AG04450 (cell line): ENCODE results near the gene DHX40. TPM values are rescaled to one million over a fixed set of nuclear protein-coding genes. Genes with fewer than 3 reads are reported as not detected.
"Not testable (repeated sequence)": the region's sequence is repeated elsewhere in the genome, so short reads cannot be mapped to it uniquely, and the experiment has no call there.

Experiments
- CTCF ChIA-PET: fragments of 300-600, 350-600 bp; formaldehyde crosslinking; extraction: SDS; loops from one replicate; lab custom pipeline; 2022; ENCODE audit warnings: antibody characterized with exemption, inconsistent platforms; lab: Charles Lee
- POLR2A ChIA-PET: fragments of 350-600 bp; formaldehyde crosslinking; extraction: SDS; loops from one replicate; lab custom pipeline; 2021; ENCODE audit warnings: antibody characterized with exemption, inconsistent platforms; lab: Yijun Ruan, JAX
- DNase-seq: peaks from one replicate; pipeline ENCODE4 v3.0.0-alpha.2; 2011; ENCODE audit warnings: low read depth, low spot score
- H3K27ac ChIP-seq: one replicate; pipeline ENCODE4 v1.5.1; 2012; ENCODE audit warnings: low read depth, low read length, control low read depth
- H3K27me3 ChIP-seq: one replicate; pipeline ENCODE4 v1.6.0; 2012; ENCODE audit warnings: low read length; ENCODE audit not compliant: control insufficient read depth, insufficient read depth
- H3K4me3 ChIP-seq: 2 replicates; pipeline ENCODE4 v1.5.1; 2011; ENCODE audit warnings: mild to moderate bottlenecking, low read depth, low read length, control low read depth
- H3K9me3 ChIP-seq: 2 replicates; pipeline ENCODE4 v1.5.1; 2012; ENCODE audit warnings: low read length; ENCODE audit not compliant: control insufficient read depth, insufficient read depth
- polyA plus RNA-seq: library from polyadenylated mRNA; depleted of rRNA; stranded (reverse); fragments of >200 nt; gene quantifications from 2 replicates; pipeline ENCODE4 v1.2.3, GENCODE V29; 2011
- TF ChIP-seq, protein P1 (sequence below): IDR thresholded peaks from 2 replicates; pipeline ENCODE4 v1.5.1; 2011; ENCODE audit warnings: low read depth, low read length, control low read depth, inconsistent platforms

DHX40 gene
- polyA plus RNA-seq, 1 experiment: 49.4 TPM

DNA sequence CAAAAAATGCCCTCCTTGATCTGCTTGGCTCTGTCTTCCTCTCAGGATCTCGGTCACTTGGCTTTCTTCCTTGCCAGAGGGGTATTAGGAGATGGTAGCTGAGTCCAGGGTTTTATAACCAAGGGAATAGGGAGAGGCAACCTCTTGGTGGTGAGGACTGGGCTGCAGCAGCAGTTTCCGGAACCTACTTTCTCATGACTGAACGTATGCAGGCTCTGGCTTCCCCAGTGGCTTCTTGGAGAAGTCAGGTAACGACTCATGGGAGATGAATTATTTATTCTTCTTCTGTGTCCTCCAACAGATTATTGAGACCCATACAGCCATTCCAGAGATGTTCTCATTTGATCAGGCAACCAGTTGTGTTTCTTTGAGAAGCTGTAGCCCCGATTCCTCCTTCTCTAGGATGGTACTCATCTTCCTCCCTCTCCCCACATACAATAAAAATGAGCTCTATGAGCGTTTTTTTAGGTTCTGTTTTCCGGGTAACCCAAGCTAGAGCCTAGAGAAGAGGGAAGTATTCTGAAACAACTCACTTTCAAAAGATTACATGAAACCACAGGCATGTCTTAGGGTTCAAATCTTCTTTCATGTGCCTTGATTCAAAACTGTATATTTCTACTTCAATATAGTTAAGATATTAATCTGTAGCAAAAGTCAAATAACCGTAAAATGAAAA, 22.3 kb upstream of the DHX40 start:
- H3K4me3 ChIP-seq: no peak overlapping the region
- ChIA-PET POLR2A (no interaction called here), CTCF (no interaction called here)
- H3K27me3 ChIP-seq: no peaks in the 10 kb centered on the region
- TF ChIP-seq, protein P1, sequence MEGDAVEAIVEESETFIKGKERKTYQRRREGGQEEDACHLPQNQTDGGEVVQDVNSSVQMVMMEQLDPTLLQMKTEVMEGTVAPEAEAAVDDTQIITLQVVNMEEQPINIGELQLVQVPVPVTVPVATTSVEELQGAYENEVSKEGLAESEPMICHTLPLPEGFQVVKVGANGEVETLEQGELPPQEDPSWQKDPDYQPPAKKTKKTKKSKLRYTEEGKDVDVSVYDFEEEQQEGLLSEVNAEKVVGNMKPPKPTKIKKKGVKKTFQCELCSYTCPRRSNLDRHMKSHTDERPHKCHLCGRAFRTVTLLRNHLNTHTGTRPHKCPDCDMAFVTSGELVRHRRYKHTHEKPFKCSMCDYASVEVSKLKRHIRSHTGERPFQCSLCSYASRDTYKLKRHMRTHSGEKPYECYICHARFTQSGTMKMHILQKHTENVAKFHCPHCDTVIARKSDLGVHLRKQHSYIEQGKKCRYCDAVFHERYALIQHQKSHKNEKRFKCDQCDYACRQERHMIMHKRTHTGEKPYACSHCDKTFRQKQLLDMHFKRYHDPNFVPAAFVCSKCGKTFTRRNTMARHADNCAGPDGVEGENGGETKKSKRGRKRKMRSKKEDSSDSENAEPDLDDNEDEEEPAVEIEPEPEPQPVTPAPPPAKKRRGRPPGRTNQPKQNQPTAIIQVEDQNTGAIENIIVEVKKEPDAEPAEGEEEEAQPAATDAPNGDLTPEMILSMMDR: no peak
- no peak for DNase-seq
- no peaks in the 10 kb centered on the region for H3K9me3 ChIP-seq
- no peak overlapping the region for H3K27ac ChIP-seq

DNA sequence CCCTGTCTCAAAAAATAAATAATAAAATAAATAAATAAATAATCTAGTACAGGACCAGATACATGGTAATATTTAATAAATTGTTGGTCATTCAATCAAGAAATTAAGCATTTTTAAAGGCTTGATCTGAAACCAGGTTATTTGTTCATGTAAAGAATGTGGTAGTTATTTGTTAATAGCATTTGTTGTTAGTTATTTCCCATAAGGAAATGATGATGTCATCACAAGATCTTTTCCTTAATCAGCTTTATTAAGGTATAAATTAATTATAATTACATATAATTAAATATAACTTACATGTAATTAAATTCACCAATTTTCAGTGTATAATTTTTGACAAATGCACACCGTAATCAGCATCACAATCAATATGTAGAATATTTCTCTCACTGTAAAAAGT, 19.5 kb upstream of the DHX40 start:
- POLR2A ChIA-PET: no interaction called here
- no peaks in the 10 kb centered on the region for H3K9me3 ChIP-seq
- H3K4me3 ChIP-seq: no peak overlapping the region
- no peak overlapping the region for H3K27ac ChIP-seq
- DNase-seq: no peak
- TF ChIP-seq, protein P1: no peak
- CTCF ChIA-PET: no interaction called here
- peaks cover 4% of the 10 kb centered on the region for H3K27me3 ChIP-seq

GRCh38 chr17:59547131-59547915, 18.1 kb upstream of the DHX40 start:
- H3K4me3 ChIP-seq: no peak overlapping the region
- ChIA-PET POLR2A (no interaction called here), CTCF (interaction anchor here (0.6 kb wide), 1 partner anchor 20 kb away, joined by 3 read pairs; no protein-coding TSS in a partner anchor)
- TF ChIP-seq, protein P1: no peak
- peaks cover 4% of the 10 kb centered on the region for H3K27me3 ChIP-seq
- no peaks in the 10 kb centered on the region for H3K9me3 ChIP-seq
- no peak for DNase-seq
- H3K27ac ChIP-seq: no peak overlapping the region

GRCh38 chr17:59548985-59549384, 16.4 kb upstream of the DHX40 start:
- H3K4me3 ChIP-seq, CTCF ChIA-PET, DNase-seq, H3K27ac ChIP-seq, H3K9me3 ChIP-seq, POLR2A ChIA-PET, H3K27me3 ChIP-seq: not testable (repeated sequence)

DNA sequence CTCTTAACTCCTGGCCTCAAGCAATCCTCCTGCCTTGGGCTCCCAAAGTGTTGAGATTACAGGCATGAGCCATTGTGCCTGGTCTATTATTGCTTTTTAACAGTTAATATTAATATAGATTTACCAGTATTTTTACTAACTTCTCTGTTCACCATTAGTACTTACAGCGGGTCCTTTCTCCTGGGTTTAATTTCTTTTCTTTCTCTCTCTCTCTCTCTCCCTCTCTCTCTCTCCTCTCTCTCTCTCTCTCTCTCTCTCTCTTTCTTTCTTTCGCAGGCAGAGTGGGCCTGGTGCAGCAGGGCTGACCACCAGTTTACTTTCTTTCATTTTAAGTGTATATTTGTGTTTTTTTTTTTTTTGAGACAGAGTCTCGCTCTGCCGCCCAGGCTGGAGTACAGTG, 14.7 kb upstream of the DHX40 start:
- no peaks in the 10 kb centered on the region for H3K9me3 ChIP-seq
- TF ChIP-seq, protein P1: no peak
- POLR2A ChIA-PET: no interaction called here
- H3K27me3 ChIP-seq: peaks cover 8% of the 10 kb centered on the region
- no peak for DNase-seq
- H3K4me3 ChIP-seq: no peak overlapping the region
- no peak overlapping the region for H3K27ac ChIP-seq
- CTCF ChIA-PET: no interaction called here
